ENCODE measurements around the gene DUSP18. TPM values are rescaled to one million over a fixed set of nuclear protein-coding genes. Genes with fewer than 3 reads are reported as not detected.

Gene DUSP18
- total and polyA plus RNA-seq, 2 donors (not counting 1 experiment from before 2014, with no cell fraction given): 7.4 to 10.8 TPM

DNA sequence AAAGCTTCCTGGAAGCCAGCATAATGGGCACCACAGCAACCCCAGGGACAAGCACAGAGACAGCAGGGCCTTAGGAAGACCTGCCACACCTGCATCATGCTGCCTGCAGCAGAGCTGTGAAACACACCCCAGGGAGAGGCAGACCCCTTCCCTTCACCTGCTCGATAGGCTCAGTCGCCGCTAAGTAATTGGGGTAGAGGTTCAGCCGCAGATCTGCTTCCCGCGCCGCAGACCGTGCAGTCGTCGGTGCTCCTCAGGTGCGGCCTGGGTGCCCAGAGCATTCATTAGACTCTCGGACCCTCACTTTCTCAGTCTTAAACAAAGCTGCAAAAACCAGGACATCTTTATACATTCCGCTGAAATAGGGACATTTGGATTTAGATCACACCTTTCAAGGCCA lies 2.9 kb downstream of the DUSP18 start:
- Histone ChIP-seq H3K4me2 (ENCODE audit: extremely low read depth, insufficient read depth, low read length) (no peak overlapping the region), H2AFZ (ENCODE audit: low read length) (no peak overlapping the region), H3K4me3 (replicated peaks in 1 of 4; ENCODE audit: control extremely low read depth in 1 of 4, insufficient read depth in 1 of 4, low read depth in 3 of 4, low read length in 4 of 4) (no peak overlapping the region), H3K9me3 (ENCODE audit: control insufficient read depth, insufficient read depth, low read depth, low read length) (no peaks in the 10 kb centered on the region), H3K27me3 (ENCODE audit: control insufficient read depth, insufficient read depth, low read length) (no peaks in the 10 kb centered on the region), H3K4me1 (ENCODE audit: control insufficient read depth, extremely low read depth, insufficient read depth, low read length) (peaks cover 2% of the 10 kb centered on the region), H4K20me1 (ENCODE audit: control insufficient read depth, extremely low read depth, insufficient read depth, low read length) (no peaks in the 10 kb centered on the region), H3K27ac (ENCODE audit: insufficient read depth, low read length) (no peak overlapping the region), H3K36me3 (ENCODE audit: control insufficient read depth, insufficient read depth, low read length) (peaks cover 2% of the 10 kb centered on the region), H3K9ac (ENCODE audit: insufficient read depth, low read length) (no peak overlapping the region), H3K79me2 (ENCODE audit: control insufficient read depth, insufficient read depth, low read length) (no peaks in the 10 kb centered on the region)
- DNase-seq (ENCODE audit: low read depth in 2 of 2): no peak
- TF ChIP-seq CTCF (conservative IDR thresholded peaks at IDR 0.05 in 1 of 2, IDR thresholded peaks at IDR 0.05 in 1 of 2; ENCODE audit: low read depth in 1 of 2, low read length in 2 of 2): no peak
- no peak for TF ChIP-seq EZH2 (IDR thresholded peaks at IDR 0.05; ENCODE audit: low read length, missing control alignments)

- Histone ChIP-seq H3K36me3 (ENCODE audit: control insufficient read depth, insufficient read depth, low read length) (peaks cover 2% of the 10 kb centered on the region), H3K4me1 (ENCODE audit: control insufficient read depth, extremely low read depth, insufficient read depth, low read length) (peaks cover 2% of the 10 kb centered on the region), H4K20me1 (ENCODE audit: control insufficient read depth, extremely low read depth, insufficient read depth, low read length) (no peaks in the 10 kb centered on the region), H3K9ac (ENCODE audit: insufficient read depth, low read length) (no peak overlapping the region), H3K27ac (ENCODE audit: insufficient read depth, low read length) (no peak overlapping the region), H3K4me2 (ENCODE audit: extremely low read depth, insufficient read depth, low read length) (no peak overlapping the region), H2AFZ (ENCODE audit: low read length) (no peak overlapping the region), H3K27me3 (ENCODE audit: control insufficient read depth, insufficient read depth, low read length) (no peaks in the 10 kb centered on the region), H3K79me2 (ENCODE audit: control insufficient read depth, insufficient read depth, low read length) (no peaks in the 10 kb centered on the region), H3K4me3 (replicated peaks in 1 of 4; ENCODE audit: control extremely low read depth in 1 of 4, insufficient read depth in 1 of 4, low read depth in 3 of 4, low read length in 4 of 4) (no peak overlapping the region), H3K9me3 (ENCODE audit: control insufficient read depth, insufficient read depth, low read depth, low read length) (no peaks in the 10 kb centered on the region)
- TF ChIP-seq EZH2 (IDR thresholded peaks at IDR 0.05; ENCODE audit: low read length, missing control alignments) (no peak), CTCF (conservative IDR thresholded peaks at IDR 0.05 in 1 of 2, IDR thresholded peaks at IDR 0.05 in 1 of 2; ENCODE audit: low read depth in 1 of 2, low read length in 2 of 2) (no peak)
- no peak for DNase-seq (ENCODE audit: low read depth in 2 of 2)
These were observed 5.6 kb downstream of the DUSP18 start for GRCh38 chr22:30662040-30662439.

GRCh38 chr22:30655532-30655931 lies 12.1 kb downstream of the DUSP18 start:
- H2AFZ ChIP-seq (ENCODE audit: low read length): no peak overlapping the region
- no peak overlapping the region for H3K4me3 ChIP-seq (replicated peaks in 1 of 4; ENCODE audit: control extremely low read depth in 1 of 4, insufficient read depth in 1 of 4, low read depth in 3 of 4, low read length in 4 of 4)
- no peak for DNase-seq (ENCODE audit: low read depth in 2 of 2)
- H3K9ac ChIP-seq (ENCODE audit: insufficient read depth, low read length): no peak overlapping the region
- H3K79me2 ChIP-seq (ENCODE audit: control insufficient read depth, insufficient read depth, low read length): no peaks in the 10 kb centered on the region
- no peaks in the 10 kb centered on the region for H3K27me3 ChIP-seq (ENCODE audit: control insufficient read depth, insufficient read depth, low read length)
- no peaks in the 10 kb centered on the region for H4K20me1 ChIP-seq (ENCODE audit: control insufficient read depth, extremely low read depth, insufficient read depth, low read length)
- no peaks in the 10 kb centered on the region for H3K9me3 ChIP-seq (ENCODE audit: control insufficient read depth, insufficient read depth, low read depth, low read length)
- no peak for TF ChIP-seq EZH2 (IDR thresholded peaks at IDR 0.05; ENCODE audit: low read length, missing control alignments)
- TF ChIP-seq CTCF (conservative IDR thresholded peaks at IDR 0.05 in 1 of 2, IDR thresholded peaks at IDR 0.05 in 1 of 2; ENCODE audit: low read depth in 1 of 2, low read length in 2 of 2): no peak
- no peaks in the 10 kb centered on the region for H3K4me1 ChIP-seq (ENCODE audit: control insufficient read depth, extremely low read depth, insufficient read depth, low read length)
- H3K4me2 ChIP-seq (ENCODE audit: extremely low read depth, insufficient read depth, low read length): no peak overlapping the region
- no peak overlapping the region for H3K27ac ChIP-seq (ENCODE audit: insufficient read depth, low read length)
- H3K36me3 ChIP-seq (ENCODE audit: control insufficient read depth, insufficient read depth, low read length): no peaks in the 10 kb centered on the region
